ENCODE results near the gene CACNA1A.
"Not testable (repeated sequence)": the region's sequence is repeated elsewhere in the genome, so short reads cannot be mapped to it uniquely, and the experiment has no call there.

The CACNA1A gene

GRCh38 chr19:13381827-13382632 is 124.2 kb downstream of the CACNA1A start:
- Mint-ChIP-seq H3K4me1 (ENCODE audit: low read depth) (no peaks in the 10 kb centered on the region), H3K9me3 (ENCODE audit: low read depth) (no peaks in the 10 kb centered on the region), H3K4me3 (no peak overlapping the region), H3K27ac (no peak overlapping the region), H3K36me3 (no peaks in the 10 kb centered on the region), H3K27me3 (peaks cover 2% of the 10 kb centered on the region)

- peaks cover 4% of the 10 kb centered on the region for H3K27me3 Mint-ChIP-seq
- no peak overlapping the region for H3K4me3 Mint-ChIP-seq
- H3K27ac Mint-ChIP-seq: no peak overlapping the region
- H3K36me3 Mint-ChIP-seq: no peaks in the 10 kb centered on the region
- no peaks in the 10 kb centered on the region for H3K4me1 Mint-ChIP-seq (ENCODE audit: low read depth)
- H3K9me3 Mint-ChIP-seq (ENCODE audit: low read depth): no peaks in the 10 kb centered on the region
Observed at GRCh38 chr19:13376537-13376936, 129.7 kb downstream of the CACNA1A start.

- Mint-ChIP-seq H3K9me3 (ENCODE audit: low read depth) (no peaks in the 10 kb centered on the region), H3K36me3 (no peaks in the 10 kb centered on the region), H3K4me3 (no peak overlapping the region), H3K27me3 (peaks cover 12% of the 10 kb centered on the region), H3K4me1 (ENCODE audit: low read depth) (no peaks in the 10 kb centered on the region), H3K27ac (no peak overlapping the region)
Observed at GRCh38 chr19:13373599-13373998, 132.7 kb downstream of the CACNA1A start.

- no peaks in the 10 kb centered on the region for H3K36me3 Mint-ChIP-seq
- H3K27me3 Mint-ChIP-seq: peaks cover 12% of the 10 kb centered on the region
- H3K4me1 Mint-ChIP-seq (ENCODE audit: low read depth): no peaks in the 10 kb centered on the region
- H3K9me3 Mint-ChIP-seq (ENCODE audit: low read depth): no peaks in the 10 kb centered on the region
- no peak overlapping the region for H3K27ac Mint-ChIP-seq
- no peak overlapping the region for H3K4me3 Mint-ChIP-seq
Observed at GRCh38 chr19:13370948-13371347, 135.3 kb downstream of the CACNA1A start.

GRCh38 chr19:13366529-13367143 is 139.6 kb downstream of the CACNA1A start:
- peaks cover 16% of the 10 kb centered on the region for H3K27me3 Mint-ChIP-seq
- H3K27ac Mint-ChIP-seq: no peak overlapping the region
- H3K9me3 Mint-ChIP-seq (ENCODE audit: low read depth): no peaks in the 10 kb centered on the region
- H3K4me1 Mint-ChIP-seq (ENCODE audit: low read depth): no peaks in the 10 kb centered on the region
- H3K4me3 Mint-ChIP-seq: no peak overlapping the region
- H3K36me3 Mint-ChIP-seq: no peaks in the 10 kb centered on the region

GRCh38 chr19:13363954-13364353 is 142.3 kb downstream of the CACNA1A start:
- Mint-ChIP-seq H3K4me1 (ENCODE audit: low read depth) (no peaks in the 10 kb centered on the region), H3K36me3 (peaks cover 3% of the 10 kb centered on the region), H3K27ac (no peak overlapping the region), H3K9me3 (ENCODE audit: low read depth) (no peaks in the 10 kb centered on the region), H3K4me3 (no peak overlapping the region), H3K27me3 (peaks cover 14% of the 10 kb centered on the region)

- Mint-ChIP-seq H3K27ac (no peak overlapping the region), H3K4me3 (no peak overlapping the region), H3K36me3 (peaks cover 3% of the 10 kb centered on the region), H3K4me1 (ENCODE audit: low read depth) (no peaks in the 10 kb centered on the region), H3K9me3 (ENCODE audit: low read depth) (no peaks in the 10 kb centered on the region), H3K27me3 (peaks cover 16% of the 10 kb centered on the region)
Observed at GRCh38 chr19:13363245-13363644, 143.0 kb downstream of the CACNA1A start.

GRCh38 chr19:13362668-13363067 is 143.6 kb downstream of the CACNA1A start:
- Mint-ChIP-seq H3K4me3 (no peak overlapping the region), H3K4me1 (ENCODE audit: low read depth) (no peaks in the 10 kb centered on the region), H3K36me3 (peaks cover 3% of the 10 kb centered on the region), H3K27me3 (peaks cover 16% of the 10 kb centered on the region), H3K27ac (no peak overlapping the region), H3K9me3 (ENCODE audit: low read depth) (no peaks in the 10 kb centered on the region)

GRCh38 chr19:13361726-13362125 is 144.6 kb downstream of the CACNA1A start:
- not testable (repeated sequence) for H3K9me3 Mint-ChIP-seq (ENCODE audit: low read depth); H3K4me3 Mint-ChIP-seq; H3K36me3 Mint-ChIP-seq; H3K27ac Mint-ChIP-seq; H3K4me1 Mint-ChIP-seq (ENCODE audit: low read depth)
- H3K27me3 Mint-ChIP-seq: peaks cover 16% of the 10 kb centered on the region

GRCh38 chr19:13356686-13357280 is 149.5 kb downstream of the CACNA1A start:
- H3K36me3 Mint-ChIP-seq: peaks cover 4% of the 10 kb centered on the region
- no peaks in the 10 kb centered on the region for H3K4me1 Mint-ChIP-seq (ENCODE audit: low read depth)
- peaks cover 15% of the 10 kb centered on the region for H3K27me3 Mint-ChIP-seq
- no peak overlapping the region for H3K27ac Mint-ChIP-seq
- no peak overlapping the region for H3K4me3 Mint-ChIP-seq
- H3K9me3 Mint-ChIP-seq (ENCODE audit: low read depth): no peaks in the 10 kb centered on the region

- Mint-ChIP-seq H3K27me3 (peaks cover 12% of the 10 kb centered on the region), H3K27ac (no peak overlapping the region), H3K4me1 (ENCODE audit: low read depth) (no peaks in the 10 kb centered on the region), H3K4me3 (no peak overlapping the region), H3K9me3 (ENCODE audit: low read depth) (no peaks in the 10 kb centered on the region), H3K36me3 (peaks cover 4% of the 10 kb centered on the region)
Observed at GRCh38 chr19:13356185-13356584, 150.1 kb downstream of the CACNA1A start.

- Mint-ChIP-seq H3K4me3 (no peak overlapping the region), H3K36me3 (peaks cover 4% of the 10 kb centered on the region), H3K27ac (no peak overlapping the region), H3K4me1 (ENCODE audit: low read depth) (no peaks in the 10 kb centered on the region), H3K27me3 (peaks cover 10% of the 10 kb centered on the region), H3K9me3 (ENCODE audit: low read depth) (no peaks in the 10 kb centered on the region)
Observed at GRCh38 chr19:13355356-13355755, 150.9 kb downstream of the CACNA1A start.

- Mint-ChIP-seq H3K9me3 (ENCODE audit: low read depth) (no peaks in the 10 kb centered on the region), H3K36me3 (peaks cover 2% of the 10 kb centered on the region), H3K4me3 (no peak overlapping the region), H3K27me3 (peaks cover 7% of the 10 kb centered on the region), H3K4me1 (ENCODE audit: low read depth) (no peaks in the 10 kb centered on the region), H3K27ac (no peak overlapping the region)
Observed at GRCh38 chr19:13353625-13354024, 152.7 kb downstream of the CACNA1A start.

GRCh38 chr19:13350759-13351158 is 155.5 kb downstream of the CACNA1A start:
- Mint-ChIP-seq H3K27ac (no peak overlapping the region), H3K4me1 (ENCODE audit: low read depth) (no peaks in the 10 kb centered on the region), H3K9me3 (ENCODE audit: low read depth) (no peaks in the 10 kb centered on the region), H3K4me3 (no peak overlapping the region), H3K36me3 (peaks cover 2% of the 10 kb centered on the region), H3K27me3 (peaks cover 9% of the 10 kb centered on the region)

- H3K27ac Mint-ChIP-seq: no peak overlapping the region
- H3K9me3 Mint-ChIP-seq (ENCODE audit: low read depth): no peaks in the 10 kb centered on the region
- no peak overlapping the region for H3K4me3 Mint-ChIP-seq
- peaks cover 2% of the 10 kb centered on the region for H3K36me3 Mint-ChIP-seq
- peaks cover 9% of the 10 kb centered on the region for H3K27me3 Mint-ChIP-seq
- no peaks in the 10 kb centered on the region for H3K4me1 Mint-ChIP-seq (ENCODE audit: low read depth)
Observed at GRCh38 chr19:13350072-13350471, 156.2 kb downstream of the CACNA1A start.
